HCT116 (cell line): Measurements from ENCODE around the gene LRRC14B. TPM values are rescaled to one million over a fixed set of nuclear protein-coding genes. Genes with fewer than 3 reads are reported as not detected.

ENCODE experiments used
- ATAC-seq: fragments of 200-7000 bp; cut with Tn5 transposase; 2 replicates; pipeline ENCODE4 v1.9.1; 2020; ENCODE audit warnings: mild to moderate bottlenecking, moderate library complexity
- BruUV-seq: library from RNA; stranded (reverse); fragments of 400-500 nt; replicated peaks from 2 replicates; lab custom pipeline; 2021; lab: Mats Ljungman, UMichigan
- CTCF ChIA-PET: fragments of 300-600 bp; sonication (Branson Sonifier 250); formaldehyde crosslinking; loops from one replicate; lab custom pipeline; 2021; ENCODE audit warnings: antibody characterized with exemption; lab: Charles Lee
- POLR2A ChIA-PET: fragments of 300-600, 350-600 bp; sonication (Branson Sonifier 250); formaldehyde crosslinking; loops from one replicate; lab custom pipeline; 2021; ENCODE audit warnings: antibody characterized with exemption; lab: Charles Lee
- RAD21 ChIA-PET, 2 experiments: fragments of 300-600 bp; sonication (Branson Sonifier 250); formaldehyde crosslinking; loops; one replicate each; lab custom pipeline; 2023; ENCODE audit warnings: low total read pairs in 2 of 2; ENCODE audit not compliant: uncharacterized antibody in 2 of 2, unreplicated experiment in 2 of 2, low non-redundant PET in 1 of 2; lab: Charles Lee
- DNase-seq: peaks from one replicate; pipeline ENCODE4 v3.0.0-alpha.2; 2010; ENCODE audit warnings: low read depth, low spot score
- H2AFZ ChIP-seq: fragments of 200-600 bp; shearing (Covaris generic), sonication (generic); 2 replicates; pipeline ENCODE4 v1.6.1; 2017; ENCODE audit warnings: low read depth, mixed run types, mixed read lengths, antibody characterized with exemption, low read length; ENCODE audit not compliant: poor library complexity, severe bottlenecking
- H3K27ac ChIP-seq: 2 replicates; pipeline ENCODE4 v1.5.1; 2012; ENCODE audit warnings: low read depth, low read length
- H3K27me3 ChIP-seq: fragments of 200-600 bp; sonication (generic); 2 replicates; pipeline ENCODE4 v1.6.1; 2016; ENCODE audit warnings: mixed run types, low read length, mixed read lengths; ENCODE audit not compliant: insufficient read depth
- H3K36me3 ChIP-seq, 2 experiments: fragments of 200-500 bp in 1 of 2; fragments of 200-600 bp in 1 of 2; sonication (Bioruptor generic) in 1 of 2; sonication (generic) in 1 of 2; 2 replicates each; pipeline versions ENCODE4 v1.5.1 to v1.6.1; 2014 to 2016; ENCODE audit warnings: low read length in 2 of 2, inconsistent platforms in 1 of 2, mixed read lengths in 1 of 2, mixed run types in 1 of 2; ENCODE audit not compliant: insufficient read depth in 2 of 2, control insufficient read depth in 1 of 2
- H3K4me1 ChIP-seq, 2 experiments: fragments of 200-600 bp in 1 of 2; sonication (generic) in 1 of 2; 2 replicates each; pipeline versions ENCODE4 v1.5.1 to v1.6.1; 2012 to 2017; ENCODE audit warnings: low read length in 2 of 2, inconsistent platforms in 1 of 2, mild to moderate bottlenecking in 1 of 2, mixed read lengths in 1 of 2, mixed run types in 1 of 2, moderate library complexity in 1 of 2; ENCODE audit not compliant: insufficient read depth in 2 of 2, control insufficient read depth in 1 of 2
- H3K4me2 ChIP-seq: fragments of 200-600 bp; sonication (generic); 2 replicates; pipeline ENCODE4 v1.6.1; 2017; ENCODE audit warnings: mixed run types, low read length, mixed read lengths
- H3K4me3 ChIP-seq, 2 experiments: fragments of 200-600 bp in 1 of 2; sonication (generic) in 1 of 2; replicated peaks in 1 of 2; 2 replicates each; pipeline ENCODE4 v1.5.1; 2011 to 2016; ENCODE audit warnings: low read length in 2 of 2, control low read depth in 1 of 2, low read depth in 1 of 2, mild to moderate bottlenecking in 1 of 2, mixed read lengths in 1 of 2, mixed run types in 1 of 2
- H3K79me2 ChIP-seq: fragments of 200-600 bp; sonication (generic); 2 replicates; pipeline ENCODE4 v1.6.1; 2017; ENCODE audit warnings: mild to moderate bottlenecking, mixed run types, low read length, moderate library complexity, mixed read lengths; ENCODE audit not compliant: insufficient read depth
- H3K9ac ChIP-seq: fragments of 200-600 bp; sonication (generic); 2 replicates; pipeline ENCODE4 v1.6.1; 2016; ENCODE audit warnings: low read length, mixed read lengths
- H3K9me2 ChIP-seq: fragments of 200-600 bp; sonication (generic), shearing (Covaris generic); 2 replicates; pipeline ENCODE4 v1.6.1; 2017; ENCODE audit warnings: mixed run types, mild to moderate bottlenecking, moderate library complexity; ENCODE audit not compliant: insufficient read depth
- H3K9me3 ChIP-seq, 2 experiments: fragments of 200-500 bp in 1 of 2; fragments of 200-600 bp in 1 of 2; sonication (Bioruptor generic) in 1 of 2; sonication (generic) in 1 of 2; 2 replicates each; pipeline ENCODE4 v1.6.1; 2014 to 2017; ENCODE audit warnings: low read length in 2 of 2, mixed read lengths in 2 of 2, inconsistent platforms in 1 of 2, low read depth in 1 of 2, mild to moderate bottlenecking in 1 of 2, mixed run types in 1 of 2, moderate library complexity in 1 of 2; ENCODE audit not compliant: control insufficient read depth in 1 of 2, insufficient read depth in 1 of 2
- H4K20me1 ChIP-seq: fragments of 200-600 bp; sonication (generic), shearing (Covaris generic); 2 replicates; pipeline ENCODE4 v1.6.1; 2017; ENCODE audit warnings: mixed run types, mild to moderate bottlenecking, moderate library complexity; ENCODE audit not compliant: insufficient read depth
- CEBPB ChIP-seq: IDR thresholded peaks from 2 replicates; pipeline ENCODE4 v1.6.1; 2012; ENCODE audit warnings: low read depth
- CTCF ChIP-seq, 3 experiments: fragments of 200-600 bp in 1 of 3; sonication (generic) in 1 of 3; IDR thresholded peaks in 2 of 3; conservative IDR thresholded peaks in 1 of 3; 2 replicates each; pipeline ENCODE4 v1.5.1; 2012 to 2017; ENCODE audit warnings: low read depth in 2 of 3, low read length in 2 of 3, antibody characterized with exemption in 1 of 3, borderline replicate concordance in 1 of 3, control low read depth in 1 of 3, mild to moderate bottlenecking in 1 of 3, mixed read lengths in 1 of 3, mixed run types in 1 of 3, moderate library complexity in 1 of 3; ENCODE audit not compliant: insufficient read depth in 1 of 3
- EGR1 ChIP-seq: IDR thresholded peaks from 2 replicates; pipeline ENCODE4 v1.6.1; 2012; ENCODE audit warnings: low read depth
- ELF1 ChIP-seq: IDR thresholded peaks from 2 replicates; pipeline ENCODE4 v1.6.1; 2012; ENCODE audit warnings: low read depth, borderline replicate concordance
- EZH2 ChIP-seq: fragments of 200-600 bp; sonication (generic); IDR thresholded peaks from 2 replicates; pipeline ENCODE4 v1.6.1; 2017; ENCODE audit warnings: antibody characterized with exemption, mixed run types
- EZH2phosphoT487 ChIP-seq: fragments of 200-600 bp; IDR thresholded peaks from 2 replicates; pipeline ENCODE4 v1.6.1; 2018; ENCODE audit warnings: antibody characterized with exemption, borderline replicate concordance
- FOSL1 ChIP-seq: IDR thresholded peaks from 2 replicates; pipeline ENCODE4 v1.6.1; 2012; ENCODE audit warnings: low read depth
- MAX ChIP-seq: IDR thresholded peaks from 2 replicates; pipeline ENCODE4 v1.6.1; 2012
- POLR2A ChIP-seq: IDR thresholded peaks from 2 replicates; pipeline ENCODE4 v1.7.0; 2011; ENCODE audit warnings: borderline replicate concordance; ENCODE audit not compliant: insufficient read depth, insufficient read length; ENCODE audit errors: extremely low read depth
- POLR2AphosphoS5 ChIP-seq: IDR thresholded peaks from 2 replicates; pipeline ENCODE4 v1.6.1; 2011; ENCODE audit warnings: mild to moderate bottlenecking, low read depth, low read length, moderate library complexity
- SIN3A ChIP-seq: IDR thresholded peaks from 2 replicates; pipeline ENCODE4 v1.6.1; 2012; ENCODE audit warnings: low read depth
- SP1 ChIP-seq: IDR thresholded peaks from 2 replicates; pipeline ENCODE4 v1.6.1; 2012; ENCODE audit warnings: low read depth
- TCF7L2 ChIP-seq: IDR thresholded peaks from 2 replicates; pipeline ENCODE4 v1.7.0; 2011; ENCODE audit warnings: borderline replicate concordance, inconsistent platforms; ENCODE audit not compliant: insufficient read depth, insufficient read length; ENCODE audit errors: extremely low read depth
- ZBTB33 ChIP-seq: IDR thresholded peaks from 2 replicates; pipeline ENCODE4 v1.6.1; 2011; ENCODE audit warnings: mild to moderate bottlenecking, low read length, moderate library complexity; ENCODE audit not compliant: insufficient replicate concordance; ENCODE audit errors: extremely low read depth
- ZFX ChIP-seq: fragments of 450-650 bp; IDR thresholded peaks from 2 replicates; pipeline ENCODE4 v1.6.1; 2017
- intact Hi-C: fragments of 100-400 bp; cut with micrococcal nuclease; formaldehyde crosslinking; loops from 2 replicates; pipeline ENCODE4 v1.10.0; 2022
- total RNA-seq: library from RNA; stranded (reverse); gene quantifications from one replicate; pipeline ENCODE4 v1.2.1, GENCODE V29; 2021; ENCODE audit not compliant: unreplicated experiment

Gene LRRC14B
- total RNA-seq, 1 experiment from 2014 or later = not detected

- H2AFZ ChIP-seq = no peak overlapping the region
- no peaks in the 10 kb centered on the region for H3K79me2 ChIP-seq
- RAD21 ChIA-PET = no interaction called here
Measured at GRCh38 chr5:176296-176823, 14.9 kb upstream of the LRRC14B start.

More at GRCh38 chr5:176296-176823, 14.9 kb upstream of the LRRC14B start:
- ATAC-seq = no peak
- Histone ChIP-seq H3K27ac (no peak overlapping the region), H3K4me1 (peaks cover 3 to 5% of the 10 kb centered on the region in 2 experiments; a peak in 1 of 4 replicates), H3K9ac (no peak overlapping the region), H3K4me3 (no peak overlapping the region), H3K4me2 (no peak overlapping the region), H3K9me3 (no peaks in the 10 kb centered on the region)
- no peak for DNase-seq
- no TSS peak for BruUV-seq
- TF ChIP-seq SIN3A (no peak), EGR1 (no peak), FOSL1 (no peak), EZH2phosphoT487 (no peak), CEBPB (no peak), CTCF (IDR thresholded peaks at IDR 0.05 in 2 of 3, conservative IDR thresholded peaks at IDR 0.05 in 1 of 3; ENCODE audit: borderline replicate concordance in 1 of 3, insufficient read depth in 1 of 3, low read depth in 2 of 3, low read length in 2 of 3) (no peak), POLR2A (no peak), SP1 (no peak), TCF7L2 (no peak), MAX (no peak), ELF1 (no peak), ZFX (no peak), EZH2 (no peak), POLR2AphosphoS5 (no peak), ZBTB33 (no peak)
- TF ChIP-seq, all 23 proteins: peak for 0
- intact Hi-C loops = no loop called here
- POLR2A ChIA-PET = no interaction called here
- peaks cover 8% of the 10 kb centered on the region; the same call in 1 of the 2 replicates for H3K27me3 ChIP-seq
- CTCF ChIA-PET = no interaction called here
- no peaks in the 10 kb centered on the region for H3K9me2 ChIP-seq
- H4K20me1 ChIP-seq = no peaks in the 10 kb centered on the region
- H3K36me3 ChIP-seq = no peaks in the 10 kb centered on the region
